HL-60/S4 treated with phorbol 12-myristate 13-acetate at 8.2 ng/mL for 4 days and 3 days (cell line): ENCODE data around the gene LRRC17.

Experiments
- in situ Hi-C: fragments of 300-500 bp; cut with MboI; formaldehyde crosslinking; loops from 2 replicates; pipeline ENCODE4 v1.15.0; 2022; ENCODE audit warnings: low sequenced_read_pairs

LRRC17 gene, protein sequence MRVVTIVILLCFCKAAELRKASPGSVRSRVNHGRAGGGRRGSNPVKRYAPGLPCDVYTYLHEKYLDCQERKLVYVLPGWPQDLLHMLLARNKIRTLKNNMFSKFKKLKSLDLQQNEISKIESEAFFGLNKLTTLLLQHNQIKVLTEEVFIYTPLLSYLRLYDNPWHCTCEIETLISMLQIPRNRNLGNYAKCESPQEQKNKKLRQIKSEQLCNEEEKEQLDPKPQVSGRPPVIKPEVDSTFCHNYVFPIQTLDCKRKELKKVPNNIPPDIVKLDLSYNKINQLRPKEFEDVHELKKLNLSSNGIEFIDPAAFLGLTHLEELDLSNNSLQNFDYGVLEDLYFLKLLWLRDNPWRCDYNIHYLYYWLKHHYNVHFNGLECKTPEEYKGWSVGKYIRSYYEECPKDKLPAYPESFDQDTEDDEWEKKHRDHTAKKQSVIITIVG

DNA sequence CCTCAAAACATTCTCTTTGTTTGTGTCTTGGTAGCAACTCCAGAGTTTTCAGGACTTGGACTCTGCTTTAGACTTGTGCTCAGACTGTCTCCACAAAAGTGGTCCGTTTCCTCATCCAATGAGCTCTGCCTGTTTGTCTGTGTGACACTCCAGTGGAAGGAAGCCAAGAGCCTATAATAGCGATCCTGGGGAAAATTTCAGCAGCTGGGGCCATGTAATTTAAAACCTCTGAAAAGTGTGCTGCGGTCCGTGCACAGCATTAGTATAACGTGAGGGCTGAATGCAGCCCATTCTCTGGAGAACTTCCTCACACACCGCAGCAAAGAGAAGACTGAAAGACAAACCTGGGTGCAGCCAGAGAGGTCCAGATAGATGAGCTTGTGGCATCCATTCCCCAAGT is at the start of gene LRRC17:
Gene LRRC17 (plus strand): TSS at position 259 of the 400 bp plus-strand sequence. CDS start 20,914 bp downstream, outside the sequence.
- in situ Hi-C loops = no loop called here

GRCh38 chr7:102864958-102865357 is 47.8 kb upstream of the LRRC17 start:
- in situ Hi-C loops = no loop called here

DNA sequence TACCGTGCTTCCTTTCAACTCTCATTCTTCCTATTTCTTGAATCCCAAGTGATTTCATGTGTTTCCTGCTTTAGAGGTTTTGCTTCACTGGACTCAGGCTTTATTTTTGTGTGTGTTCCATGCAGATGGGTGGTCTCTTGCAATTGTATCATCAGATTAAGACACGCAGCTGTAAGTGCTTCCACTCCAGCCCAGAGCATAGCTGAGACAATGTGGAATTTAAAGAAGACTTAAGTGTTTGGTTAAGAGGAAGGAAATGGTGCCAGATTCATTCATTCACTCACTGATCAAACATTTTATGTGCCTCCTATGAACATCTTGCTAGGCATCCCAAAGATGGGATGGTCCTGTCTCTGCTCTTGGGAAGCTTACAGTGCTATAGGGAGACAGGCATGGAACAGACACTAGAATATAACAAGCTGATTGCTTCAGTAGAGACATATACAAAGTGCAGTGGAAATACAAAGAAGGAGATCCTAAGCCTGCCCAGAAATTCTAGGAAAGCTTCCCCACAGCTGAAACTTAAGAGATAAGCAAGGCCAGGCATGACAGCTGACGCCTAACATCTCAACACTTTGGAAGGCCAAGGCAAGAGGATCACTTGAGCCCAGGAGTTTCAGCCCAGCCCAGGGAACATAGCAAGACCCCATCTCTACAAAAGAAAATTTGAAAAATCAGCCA is 46.1 kb upstream of the LRRC17 start:
- in situ Hi-C loops = no loop called here

GRCh38 chr7:102869195-102869594 is 43.6 kb upstream of the LRRC17 start:
- in situ Hi-C loops = no loop called here

DNA sequence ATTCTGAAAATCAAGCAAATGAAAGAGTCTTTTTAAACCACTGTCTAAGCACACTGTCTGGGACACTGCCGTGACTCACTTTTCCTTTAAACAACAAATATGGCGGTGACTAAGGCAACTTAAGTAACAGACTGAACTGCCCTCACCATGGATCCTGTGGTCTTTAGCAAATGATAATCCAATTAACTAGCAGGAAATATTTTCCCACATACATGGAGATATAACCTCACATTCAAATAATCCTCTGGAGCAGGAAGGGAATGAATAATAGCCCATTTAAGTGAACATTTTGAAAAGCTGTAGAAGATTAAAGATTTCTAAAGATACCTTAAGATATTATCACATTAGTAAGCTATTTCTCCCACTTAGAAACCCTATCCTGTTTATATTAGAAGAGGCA is 40.3 kb upstream of the LRRC17 start:
- in situ Hi-C loops = no loop called here

DNA sequence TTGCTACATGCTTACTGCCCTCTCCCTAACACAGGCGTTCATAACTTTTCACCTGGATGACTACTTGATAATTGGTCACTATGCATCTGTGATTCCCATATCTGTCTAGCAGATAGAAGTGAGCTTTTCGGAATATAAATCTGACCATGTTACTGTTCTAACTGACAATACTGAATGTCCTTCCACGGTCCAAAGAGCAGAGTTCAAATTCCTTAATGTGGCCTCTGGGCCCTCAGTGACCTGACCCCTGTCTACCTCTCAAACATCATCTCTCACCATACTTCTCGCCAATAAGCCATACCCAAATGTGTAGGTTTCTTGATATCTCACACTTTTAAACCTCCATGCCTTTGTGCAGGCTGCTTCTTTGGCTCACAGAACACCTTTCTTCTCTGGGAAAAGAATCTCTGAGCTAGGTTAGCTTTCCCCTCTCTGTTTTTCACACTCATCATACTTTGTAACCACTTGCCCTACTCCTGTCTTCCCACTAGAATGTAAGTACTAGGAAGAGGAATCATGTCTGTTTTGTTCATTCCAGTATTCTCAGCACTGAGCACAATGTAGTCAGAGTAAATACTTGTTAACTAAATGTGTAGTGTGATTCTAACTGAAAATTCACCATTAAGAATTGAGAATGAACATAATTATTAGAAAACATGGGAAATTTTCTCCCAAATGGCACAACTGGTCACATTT is 39.2 kb upstream of the LRRC17 start:
- in situ Hi-C loops = no loop called here

- in situ Hi-C loops = no loop called here
Observed at GRCh38 chr7:102874166-102874829, 38.5 kb upstream of the LRRC17 start.

DNA sequence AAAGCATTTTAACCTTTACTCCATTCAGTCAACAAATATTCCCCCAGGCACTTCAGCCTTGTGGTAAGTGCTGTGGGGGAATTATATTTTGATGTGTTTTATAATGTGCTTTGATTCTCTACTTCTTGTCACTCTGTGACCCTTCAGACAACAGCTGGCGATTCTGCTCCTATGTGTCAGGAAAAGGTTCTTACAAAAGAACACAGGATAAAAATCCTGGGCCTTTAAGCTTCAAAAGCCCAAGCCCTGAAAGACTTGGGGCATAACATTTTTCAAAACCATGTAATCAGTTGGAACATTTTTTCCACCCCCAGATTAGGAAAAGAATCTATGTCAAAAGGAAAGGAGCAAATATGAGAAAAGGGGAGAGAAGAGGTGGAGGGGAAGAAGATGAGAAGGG is 37.8 kb upstream of the LRRC17 start:
- in situ Hi-C loops = no loop called here

DNA sequence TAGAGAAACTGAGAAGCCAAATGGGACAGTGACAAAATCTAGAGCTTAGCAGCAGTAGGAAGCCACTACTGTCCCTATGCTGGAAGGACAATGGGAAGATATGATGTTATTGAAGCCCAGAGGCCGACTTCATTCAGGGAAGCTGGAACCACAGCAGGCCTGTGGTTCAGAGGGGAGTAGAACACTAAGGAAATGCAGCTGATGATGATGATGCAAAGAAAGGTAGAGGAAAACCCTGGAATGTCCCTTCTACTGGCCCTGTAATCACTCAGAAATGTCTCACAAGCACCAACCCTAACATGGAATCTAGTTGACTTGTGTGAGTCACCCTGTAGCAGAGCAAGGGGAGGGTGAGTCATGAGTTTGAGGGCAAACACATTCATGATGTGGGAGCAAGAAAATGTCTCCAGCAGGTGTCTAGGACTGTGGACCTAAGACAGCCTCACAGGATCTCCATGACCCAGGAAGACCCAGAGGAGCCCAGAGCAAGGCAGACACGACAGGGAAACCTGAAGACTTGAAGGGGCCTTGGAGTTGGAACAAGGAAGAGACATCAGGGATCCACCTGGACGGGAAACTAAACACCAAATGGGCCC is 37.0 kb upstream of the LRRC17 start:
- in situ Hi-C loops = no loop called here

GRCh38 chr7:102883098-102883860 is 29.5 kb upstream of the LRRC17 start:
- in situ Hi-C loops = no loop called here

DNA sequence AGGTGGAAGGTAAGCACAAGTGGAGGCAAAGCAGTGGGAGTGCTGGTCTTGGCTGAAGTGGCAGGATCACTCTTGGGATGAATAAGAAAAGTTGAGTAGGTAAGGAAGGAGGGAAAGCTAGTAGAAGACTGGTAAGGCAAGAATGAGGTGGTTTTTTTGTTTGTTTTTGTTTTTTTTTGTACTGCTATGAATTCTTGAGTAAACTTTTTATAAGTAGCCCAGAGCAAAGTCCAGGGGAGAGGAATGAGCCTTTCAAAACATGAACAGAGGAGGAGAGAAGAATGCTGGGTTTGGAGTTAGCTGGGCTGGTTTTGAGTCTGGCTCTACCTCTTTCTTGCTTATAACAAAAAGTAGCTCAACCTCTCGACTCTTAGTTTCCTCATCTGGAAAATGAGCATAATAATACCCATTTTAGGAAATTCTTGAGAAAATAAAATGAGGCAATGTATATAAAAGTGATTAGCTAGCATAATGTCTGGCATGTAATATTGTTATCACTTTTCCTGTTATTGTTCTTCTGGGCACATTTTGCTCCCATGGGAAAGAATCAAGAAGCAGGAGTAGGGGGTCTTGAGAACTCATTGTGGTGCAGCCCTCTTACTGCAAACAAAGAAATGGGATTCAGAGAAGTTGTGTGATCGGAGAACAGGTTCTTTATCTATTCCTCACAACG is 24.1 kb upstream of the LRRC17 start:
- in situ Hi-C loops = no loop called here

DNA sequence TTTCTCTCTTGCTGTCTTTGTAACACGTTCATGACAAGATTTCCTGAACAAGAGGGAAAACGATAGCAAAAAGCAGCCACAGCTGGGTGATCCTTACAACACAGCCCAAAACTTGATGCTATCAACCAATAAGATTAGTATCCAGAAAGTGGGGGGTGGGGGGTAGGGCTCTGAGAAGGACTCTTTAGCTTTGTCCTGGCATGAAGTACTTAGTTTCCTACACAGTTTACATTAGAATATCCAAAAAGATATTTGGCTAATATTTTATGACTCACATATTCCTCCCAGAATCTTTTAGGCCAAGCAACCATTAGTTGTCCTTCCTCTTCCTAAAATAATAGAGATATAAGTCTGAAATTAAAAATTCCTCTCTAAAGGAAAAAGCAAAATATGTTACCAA is 22.9 kb upstream of the LRRC17 start:
- in situ Hi-C loops = no loop called here

GRCh38 chr7:102890292-102890970 is 22.4 kb upstream of the LRRC17 start:
- in situ Hi-C loops = no loop called here

- in situ Hi-C loops = no loop called here
Observed at GRCh38 chr7:102890971-102891692, 21.7 kb upstream of the LRRC17 start.

- in situ Hi-C loops = no loop called here
Observed at GRCh38 chr7:102891693-102892261, 21.0 kb upstream of the LRRC17 start.

- in situ Hi-C loops = no loop called here
Observed at GRCh38 chr7:102892631-102893278, 20.0 kb upstream of the LRRC17 start.

GRCh38 chr7:102895602-102896001 is 17.2 kb upstream of the LRRC17 start:
- in situ Hi-C loops = no loop called here
